Measurements from ENCODE around the gene IER5.

GRCh38 chr1:181064011-181064623, 24.4 kb upstream of the IER5 start:
- no peak for TF ChIP-seq CTCF (conservative IDR thresholded peaks at IDR 0.05 in 1 of 2, IDR thresholded peaks at IDR 0.05 in 1 of 2; ENCODE audit: low read depth in 1 of 2, low read length in 2 of 2)
- no peak for TF ChIP-seq EZH2 (IDR thresholded peaks at IDR 0.05; ENCODE audit: low read length, missing control alignments)
